ENCODE data around the gene EID2. TPM values are rescaled to one million over a fixed set of nuclear protein-coding genes. Genes with fewer than 3 reads are reported as not detected.

The EID2 gene
- total RNA-seq, 4 donors from 2014 or later, result 5.9 to 13.4 (median 9.0) TPM

- TF ChIP-seq, protein P1, sequence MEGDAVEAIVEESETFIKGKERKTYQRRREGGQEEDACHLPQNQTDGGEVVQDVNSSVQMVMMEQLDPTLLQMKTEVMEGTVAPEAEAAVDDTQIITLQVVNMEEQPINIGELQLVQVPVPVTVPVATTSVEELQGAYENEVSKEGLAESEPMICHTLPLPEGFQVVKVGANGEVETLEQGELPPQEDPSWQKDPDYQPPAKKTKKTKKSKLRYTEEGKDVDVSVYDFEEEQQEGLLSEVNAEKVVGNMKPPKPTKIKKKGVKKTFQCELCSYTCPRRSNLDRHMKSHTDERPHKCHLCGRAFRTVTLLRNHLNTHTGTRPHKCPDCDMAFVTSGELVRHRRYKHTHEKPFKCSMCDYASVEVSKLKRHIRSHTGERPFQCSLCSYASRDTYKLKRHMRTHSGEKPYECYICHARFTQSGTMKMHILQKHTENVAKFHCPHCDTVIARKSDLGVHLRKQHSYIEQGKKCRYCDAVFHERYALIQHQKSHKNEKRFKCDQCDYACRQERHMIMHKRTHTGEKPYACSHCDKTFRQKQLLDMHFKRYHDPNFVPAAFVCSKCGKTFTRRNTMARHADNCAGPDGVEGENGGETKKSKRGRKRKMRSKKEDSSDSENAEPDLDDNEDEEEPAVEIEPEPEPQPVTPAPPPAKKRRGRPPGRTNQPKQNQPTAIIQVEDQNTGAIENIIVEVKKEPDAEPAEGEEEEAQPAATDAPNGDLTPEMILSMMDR (IDR thresholded peaks at IDR 0.05; ENCODE audit: low read depth), result no peak
These were observed 23.4 kb upstream of the EID2 start for GRCh38 chr19:39563408-39563807.

- TF ChIP-seq, protein P1 (IDR thresholded peaks at IDR 0.05; ENCODE audit: low read depth), result no peak
These were observed 18.7 kb upstream of the EID2 start for GRCh38 chr19:39558624-39559117.

- TF ChIP-seq, protein P1 (IDR thresholded peaks at IDR 0.05; ENCODE audit: low read depth), result no peak
These were observed 18.1 kb upstream of the EID2 start for GRCh38 chr19:39557811-39558623.

DNA sequence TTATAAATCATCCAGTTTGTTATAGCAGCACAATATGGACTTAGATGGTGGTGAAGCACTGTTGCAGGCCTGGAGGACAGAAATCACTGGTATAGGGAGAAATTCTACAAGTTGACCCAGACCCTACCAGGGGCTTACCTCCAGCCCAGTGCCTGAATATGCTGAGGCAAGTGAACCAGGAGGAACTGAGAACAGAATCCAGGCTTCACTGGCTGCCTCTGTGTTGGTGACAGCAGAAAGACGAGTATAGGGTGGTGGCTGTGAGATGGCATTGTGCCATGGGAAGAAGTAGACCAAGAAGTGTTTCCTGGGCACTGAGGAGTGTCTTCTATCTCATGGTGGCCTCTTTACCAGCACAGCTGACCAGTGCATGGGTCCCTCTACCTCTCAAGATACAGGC, 15.9 kb upstream of the EID2 start:
- TF ChIP-seq, protein P1 (IDR thresholded peaks at IDR 0.05; ENCODE audit: low read depth), result no peak

DNA sequence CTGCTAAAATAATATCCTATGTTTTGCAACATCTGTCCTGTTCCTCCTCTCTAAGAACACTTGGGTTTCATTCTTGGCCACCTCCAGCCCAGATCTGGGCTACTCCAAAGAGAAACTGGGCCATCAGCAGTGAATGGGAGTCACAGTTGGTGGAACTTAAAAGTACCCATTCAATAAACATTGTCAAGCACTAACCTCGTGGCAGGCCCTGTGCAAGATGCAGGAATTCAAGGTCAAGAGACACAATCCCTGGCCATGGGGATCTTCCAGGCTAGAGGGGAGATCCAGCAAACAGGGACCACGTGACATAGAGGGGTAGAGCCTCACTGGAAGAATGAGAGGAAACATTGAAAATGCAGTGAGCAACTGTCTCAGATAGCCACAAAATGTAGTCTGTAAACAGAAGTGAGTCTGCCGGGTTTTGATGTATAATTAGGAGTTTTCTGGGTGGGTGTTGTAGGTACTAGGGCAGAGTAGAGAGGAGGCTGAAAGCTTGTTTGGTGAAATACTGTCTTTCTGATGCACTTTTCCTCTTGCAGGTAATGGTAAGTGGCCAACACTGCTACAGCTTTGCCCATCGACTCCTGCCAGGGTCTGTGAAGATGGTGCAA, 14.8 kb upstream of the EID2 start:
- TF ChIP-seq, protein P1 (IDR thresholded peaks at IDR 0.05; ENCODE audit: low read depth), result no peak

DNA sequence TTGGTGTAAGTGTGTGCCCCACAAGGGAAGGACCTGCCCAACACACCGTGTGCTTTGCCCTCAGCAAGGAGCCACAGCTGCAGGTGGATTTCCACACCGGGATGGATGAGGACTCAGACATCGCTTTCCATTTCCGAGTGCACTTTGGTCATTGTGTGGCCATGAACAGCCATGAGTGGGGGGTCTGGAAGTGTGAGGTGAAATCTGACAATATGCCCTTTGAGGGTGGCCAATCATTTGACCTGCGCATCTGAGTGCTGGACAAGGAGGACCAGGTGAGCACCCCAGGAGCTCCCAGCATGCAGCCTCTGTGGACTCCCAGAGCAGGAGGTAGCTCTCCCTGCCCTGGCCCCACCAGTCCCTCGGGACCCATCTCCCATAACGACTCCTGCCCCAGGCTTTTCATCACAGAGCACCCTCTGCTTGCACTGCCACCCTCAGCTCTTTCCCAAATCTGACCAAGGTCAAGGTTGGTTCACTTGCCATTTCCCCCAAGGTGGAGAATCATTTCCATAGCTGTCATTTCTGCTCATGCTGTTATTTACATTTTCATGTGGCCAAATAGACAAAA, 13.2 kb upstream of the EID2 start:
- TF ChIP-seq, protein P1 (IDR thresholded peaks at IDR 0.05; ENCODE audit: low read depth), result no peak

GRCh38 chr19:39550197-39550596, 10.2 kb upstream of the EID2 start:
- TF ChIP-seq, protein P1 (IDR thresholded peaks at IDR 0.05; ENCODE audit: low read depth), result no peak
